Measurements from ENCODE around the gene TPD52L2. TPM values are rescaled to one million over a fixed set of nuclear protein-coding genes. Genes with fewer than 3 reads are reported as not detected.

Gene TPD52L2
- polyA plus RNA-seq, 3 donors, result 137 to 167 (median 144) TPM

DNA sequence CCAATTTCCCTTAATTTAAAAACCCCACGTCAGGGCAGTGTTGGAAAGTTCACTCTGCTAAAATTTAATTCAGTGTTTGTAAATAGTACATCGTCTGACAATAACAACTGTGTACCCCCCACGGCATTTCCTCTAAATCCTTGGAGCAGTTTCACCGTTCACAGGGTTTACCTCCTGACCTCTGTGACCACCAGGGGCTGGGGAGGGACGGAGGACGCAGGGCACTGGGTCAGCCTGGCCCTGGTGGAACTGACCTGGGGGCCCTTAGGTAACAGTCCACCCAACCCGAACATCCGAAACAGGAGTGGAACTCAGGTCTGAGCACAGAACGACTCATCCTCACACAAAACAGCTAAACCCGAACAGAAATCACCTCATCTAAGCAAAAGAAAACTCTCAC, 36.1 kb upstream of the TPD52L2 start:
- Mint-ChIP-seq H3K27ac (no peak overlapping the region), H3K4me1 (peaks cover 9% of the 10 kb centered on the region), H3K9me3 (peaks cover 0 to 20% (median 7%) of the 10 kb centered on the region in 7 donors), H3K36me3 (peaks cover 0 to 8% of the 10 kb centered on the region in 2 donors), H3K27me3 (ENCODE audit: low read depth in 3 of 3) (peaks cover 55 to 67% (median 62%) of the 10 kb centered on the region in 3 donors), H3K4me3 (peak overlapping the region in 1 of 2 donors; percentile 96)
- DNase-seq, result no peak
- H3K4me3 ChIP-seq (replicated peaks in 1 of 3; ENCODE audit: low read depth in 2 of 3, low read length in 3 of 3), result no peak overlapping the region
- peaks cover 11% of the 10 kb centered on the region for H4K20me1 ChIP-seq (ENCODE audit: insufficient read depth, low read length)
- no peaks in the 10 kb centered on the region for H3K79me2 ChIP-seq (ENCODE audit: insufficient read depth, low read length)
- no peaks in the 10 kb centered on the region for H3K36me3 ChIP-seq (replicated peaks in 1 of 2; ENCODE audit: control insufficient read depth in 1 of 2, insufficient read depth in 2 of 2, low read length in 2 of 2)
- TF ChIP-seq, protein P1, sequence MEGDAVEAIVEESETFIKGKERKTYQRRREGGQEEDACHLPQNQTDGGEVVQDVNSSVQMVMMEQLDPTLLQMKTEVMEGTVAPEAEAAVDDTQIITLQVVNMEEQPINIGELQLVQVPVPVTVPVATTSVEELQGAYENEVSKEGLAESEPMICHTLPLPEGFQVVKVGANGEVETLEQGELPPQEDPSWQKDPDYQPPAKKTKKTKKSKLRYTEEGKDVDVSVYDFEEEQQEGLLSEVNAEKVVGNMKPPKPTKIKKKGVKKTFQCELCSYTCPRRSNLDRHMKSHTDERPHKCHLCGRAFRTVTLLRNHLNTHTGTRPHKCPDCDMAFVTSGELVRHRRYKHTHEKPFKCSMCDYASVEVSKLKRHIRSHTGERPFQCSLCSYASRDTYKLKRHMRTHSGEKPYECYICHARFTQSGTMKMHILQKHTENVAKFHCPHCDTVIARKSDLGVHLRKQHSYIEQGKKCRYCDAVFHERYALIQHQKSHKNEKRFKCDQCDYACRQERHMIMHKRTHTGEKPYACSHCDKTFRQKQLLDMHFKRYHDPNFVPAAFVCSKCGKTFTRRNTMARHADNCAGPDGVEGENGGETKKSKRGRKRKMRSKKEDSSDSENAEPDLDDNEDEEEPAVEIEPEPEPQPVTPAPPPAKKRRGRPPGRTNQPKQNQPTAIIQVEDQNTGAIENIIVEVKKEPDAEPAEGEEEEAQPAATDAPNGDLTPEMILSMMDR (IDR thresholded peaks at IDR 0.05), result no peak
- WGBS (ENCODE audit: insufficient coverage), result 93% methylated on average over 9 of the region's 10 CpGs
- no peak overlapping the region for H3K27ac ChIP-seq (ENCODE audit: low read depth in 1 of 2, low read length in 2 of 2)
- H2AFZ ChIP-seq (ENCODE audit: insufficient read depth, low read depth, low read length, poor library complexity, severe bottlenecking), result no peak overlapping the region
- peaks cover 9 to 21% of the 10 kb centered on the region in 2 donors for H3K4me1 ChIP-seq (ENCODE audit: control insufficient read depth in 1 of 2, insufficient read depth in 2 of 2, low read length in 2 of 2)
- H3K9me3 ChIP-seq (replicated peaks in 1 of 2; ENCODE audit: control insufficient read depth in 1 of 2, insufficient read depth in 1 of 2, low read length in 2 of 2), result peaks cover 2 to 12% of the 10 kb centered on the region in 2 donors
- H3K9ac ChIP-seq (ENCODE audit: insufficient read depth, low read length, poor library complexity, severe bottlenecking), result no peak overlapping the region
- peaks cover 28 to 54% of the 10 kb centered on the region in 2 donors for H3K27me3 ChIP-seq (ENCODE audit: control insufficient read depth in 2 of 2, insufficient read depth in 2 of 2, low read length in 2 of 2)
- intact Hi-C loops (cut with micrococcal nuclease), result loop anchor here in 1 of 2 donors (5.0 kb wide), 1 partner anchor 33 kb away; the partner anchor contains the start of gene ABHD16B
- H3K4me2 ChIP-seq (replicated peaks; ENCODE audit: extremely low read depth, low read length, poor library complexity, severe bottlenecking), result no peak overlapping the region

GRCh38 chr20:63829603-63829944, 35.5 kb upstream of the TPD52L2 start:
- 0% methylated on average over 8 of the region's 10 CpGs for WGBS (ENCODE audit: insufficient coverage)
- H3K27me3 ChIP-seq (ENCODE audit: control insufficient read depth in 2 of 2, insufficient read depth in 2 of 2, low read length in 2 of 2), result peaks cover 28 to 60% of the 10 kb centered on the region in 2 donors

More at GRCh38 chr20:63829603-63829944, 35.5 kb upstream of the TPD52L2 start:
- no peak for DNase-seq
- TF ChIP-seq, protein P1 (IDR thresholded peaks at IDR 0.05), result no peak
- peaks cover 0 to 8% of the 10 kb centered on the region in 2 donors for H3K36me3 Mint-ChIP-seq
- H3K9me3 Mint-ChIP-seq, result peaks cover 0 to 20% (median 7%) of the 10 kb centered on the region in 7 donors
- Histone ChIP-seq H3K9me3 (replicated peaks in 1 of 2; ENCODE audit: control insufficient read depth in 1 of 2, insufficient read depth in 1 of 2, low read length in 2 of 2) (peaks cover 2 to 12% of the 10 kb centered on the region in 2 donors), H3K79me2 (ENCODE audit: insufficient read depth, low read length) (no peaks in the 10 kb centered on the region), H3K36me3 (replicated peaks in 1 of 2; ENCODE audit: control insufficient read depth in 1 of 2, insufficient read depth in 2 of 2, low read length in 2 of 2) (no peaks in the 10 kb centered on the region), H2AFZ (ENCODE audit: insufficient read depth, low read depth, low read length, poor library complexity, severe bottlenecking) (peak overlapping the region; percentile 56), H3K27ac (ENCODE audit: low read depth in 1 of 2, low read length in 2 of 2) (no peak overlapping the region), H3K4me2 (replicated peaks; ENCODE audit: extremely low read depth, low read length, poor library complexity, severe bottlenecking) (peak overlapping the region; percentile 95), H3K4me3 (replicated peaks in 1 of 3; ENCODE audit: low read depth in 2 of 3, low read length in 3 of 3) (peak overlapping the region; percentile 32 to 76 (median 58)), H3K9ac (ENCODE audit: insufficient read depth, low read length, poor library complexity, severe bottlenecking) (no peak overlapping the region), H4K20me1 (ENCODE audit: insufficient read depth, low read length) (peaks cover 11% of the 10 kb centered on the region), H3K4me1 (ENCODE audit: control insufficient read depth in 1 of 2, insufficient read depth in 2 of 2, low read length in 2 of 2) (peaks cover 9 to 21% of the 10 kb centered on the region in 2 donors)
- intact Hi-C loops (cut with micrococcal nuclease), result loop anchor here in 1 of 2 donors (5.0 kb wide), 1 partner anchor 33 kb away; the partner anchor contains the start of gene ABHD16B
- peaks cover 9% of the 10 kb centered on the region for H3K4me1 Mint-ChIP-seq
- peaks cover 57 to 71% (median 69%) of the 10 kb centered on the region in 3 donors for H3K27me3 Mint-ChIP-seq (ENCODE audit: low read depth in 3 of 3)
- no peak overlapping the region for H3K27ac Mint-ChIP-seq
- H3K4me3 Mint-ChIP-seq, result peak overlapping the region; percentile 91 to 96
